KMS-11 (cell line): ENCODE results near the gene PRPS1.

Experiments
- H2AFZ ChIP-seq: fragments of 200-600 bp; sonication (generic); 2 replicates; pipeline ENCODE4 v1.6.1; 2016; ENCODE audit warnings: antibody characterized with exemption, mixed run types, low read depth
- H3K27ac ChIP-seq: fragments of 200-600 bp; sonication (generic); 2 replicates; pipeline ENCODE4 v1.6.1; 2016; ENCODE audit warnings: mild to moderate bottlenecking, mixed run types
- H3K27me3 ChIP-seq: fragments of 200-600 bp; sonication (generic); 2 replicates; pipeline ENCODE4 v1.6.1; 2017; ENCODE audit warnings: mild to moderate bottlenecking, low read depth, mixed run types, moderate library complexity; ENCODE audit not compliant: insufficient read depth
- H3K36me3 ChIP-seq: fragments of 200-600 bp; sonication (generic); 2 replicates; pipeline ENCODE4 v1.6.1; 2017; ENCODE audit warnings: mild to moderate bottlenecking, mixed run types; ENCODE audit not compliant: insufficient read depth
- H3K4me1 ChIP-seq: fragments of 200-600 bp; sonication (generic); 2 replicates; pipeline ENCODE4 v1.6.1; 2016; ENCODE audit warnings: mild to moderate bottlenecking, low read depth, mixed run types; ENCODE audit not compliant: poor library complexity, severe bottlenecking
- H3K4me2 ChIP-seq: fragments of 200-600 bp; sonication (generic); 2 replicates; pipeline ENCODE4 v1.7.0; 2016; ENCODE audit warnings: mild to moderate bottlenecking, mixed run types
- H3K4me3 ChIP-seq: fragments of 200-600 bp; sonication (generic); IDR thresholded peaks from 2 replicates; pipeline ENCODE4 v1.6.1; 2017; ENCODE audit warnings: low read depth, low read length, mixed read lengths; ENCODE audit not compliant: insufficient read depth
- H3K79me2 ChIP-seq: fragments of 200-600 bp; sonication (generic); 2 replicates; pipeline ENCODE4 v1.6.1; 2016; ENCODE audit warnings: low read depth, mixed run types; ENCODE audit not compliant: insufficient read depth
- H3K9ac ChIP-seq: fragments of 200-600 bp; sonication (generic); 2 replicates; pipeline ENCODE4 v1.6.1; 2016; ENCODE audit warnings: mild to moderate bottlenecking, mixed run types
- H4K20me1 ChIP-seq: fragments of 200-600 bp; sonication (generic); 2 replicates; pipeline ENCODE4 v1.6.1; 2016; ENCODE audit warnings: mild to moderate bottlenecking, mixed run types; ENCODE audit not compliant: insufficient read depth
- TF ChIP-seq, protein P1 (sequence below): fragments of 200-600 bp; sonication (generic); conservative IDR thresholded peaks from 2 replicates; pipeline ENCODE4 v1.6.1; 2017; ENCODE audit warnings: low read depth, mild to moderate bottlenecking, antibody characterized with exemption, low read length, moderate library complexity, mixed read lengths

The PRPS1 gene

DNA sequence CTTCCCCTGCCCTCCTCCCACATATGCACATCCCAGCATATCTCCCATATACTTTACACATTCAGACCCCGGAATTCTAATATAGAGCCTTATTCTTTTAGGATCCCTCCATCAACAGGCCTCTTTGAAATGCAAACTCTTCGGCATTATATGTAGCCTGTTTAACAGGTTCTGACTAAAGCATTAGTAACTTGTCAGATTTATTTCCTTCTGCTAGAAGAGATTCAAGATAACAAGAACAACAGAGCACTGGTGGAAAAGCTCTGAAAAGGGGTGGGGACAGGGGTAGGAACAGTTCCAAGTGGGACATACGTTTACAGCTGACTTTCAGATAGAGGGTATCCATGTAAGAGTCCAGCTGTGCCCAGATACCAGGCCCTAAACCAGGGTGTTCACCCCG is 31.7 kb upstream of the PRPS1 start:
- peaks cover 5% of the 10 kb centered on the region for H3K4me1 ChIP-seq
- no peaks in the 10 kb centered on the region for H3K27me3 ChIP-seq
- TF ChIP-seq, protein P1, sequence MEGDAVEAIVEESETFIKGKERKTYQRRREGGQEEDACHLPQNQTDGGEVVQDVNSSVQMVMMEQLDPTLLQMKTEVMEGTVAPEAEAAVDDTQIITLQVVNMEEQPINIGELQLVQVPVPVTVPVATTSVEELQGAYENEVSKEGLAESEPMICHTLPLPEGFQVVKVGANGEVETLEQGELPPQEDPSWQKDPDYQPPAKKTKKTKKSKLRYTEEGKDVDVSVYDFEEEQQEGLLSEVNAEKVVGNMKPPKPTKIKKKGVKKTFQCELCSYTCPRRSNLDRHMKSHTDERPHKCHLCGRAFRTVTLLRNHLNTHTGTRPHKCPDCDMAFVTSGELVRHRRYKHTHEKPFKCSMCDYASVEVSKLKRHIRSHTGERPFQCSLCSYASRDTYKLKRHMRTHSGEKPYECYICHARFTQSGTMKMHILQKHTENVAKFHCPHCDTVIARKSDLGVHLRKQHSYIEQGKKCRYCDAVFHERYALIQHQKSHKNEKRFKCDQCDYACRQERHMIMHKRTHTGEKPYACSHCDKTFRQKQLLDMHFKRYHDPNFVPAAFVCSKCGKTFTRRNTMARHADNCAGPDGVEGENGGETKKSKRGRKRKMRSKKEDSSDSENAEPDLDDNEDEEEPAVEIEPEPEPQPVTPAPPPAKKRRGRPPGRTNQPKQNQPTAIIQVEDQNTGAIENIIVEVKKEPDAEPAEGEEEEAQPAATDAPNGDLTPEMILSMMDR = no peak
- H4K20me1 ChIP-seq = no peaks in the 10 kb centered on the region
- no peak overlapping the region for H3K4me3 ChIP-seq
- no peak overlapping the region for H2AFZ ChIP-seq
- H3K79me2 ChIP-seq = no peaks in the 10 kb centered on the region
- H3K36me3 ChIP-seq = no peaks in the 10 kb centered on the region
- no peak overlapping the region for H3K27ac ChIP-seq
- H3K4me2 ChIP-seq = no peak overlapping the region
- H3K9ac ChIP-seq = no peak overlapping the region

DNA sequence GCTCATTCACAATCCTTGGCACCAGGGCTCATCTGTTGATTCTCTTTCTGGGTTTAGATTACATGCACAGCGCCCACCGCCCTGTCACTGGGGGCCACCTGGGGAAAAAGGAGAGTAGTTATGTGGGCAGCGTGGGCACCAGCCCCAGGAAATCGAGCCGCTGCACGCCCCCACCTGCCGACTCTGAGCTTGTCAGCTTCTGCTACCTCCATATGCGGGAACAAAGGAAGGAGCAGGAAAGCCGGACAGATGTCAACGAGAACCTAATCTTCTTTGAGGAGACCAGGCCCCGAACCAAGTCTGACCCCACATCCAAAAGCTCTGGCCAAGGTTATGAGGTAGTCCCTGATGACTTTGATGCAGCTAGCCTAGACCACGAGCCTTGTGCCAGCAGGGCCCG is 31.0 kb upstream of the PRPS1 start:
- H3K79me2 ChIP-seq = no peaks in the 10 kb centered on the region
- H3K36me3 ChIP-seq = no peaks in the 10 kb centered on the region
- no peak overlapping the region for H3K9ac ChIP-seq
- H2AFZ ChIP-seq = no peak overlapping the region
- no peaks in the 10 kb centered on the region for H4K20me1 ChIP-seq
- TF ChIP-seq, protein P1 = no peak
- H3K27ac ChIP-seq = no peak overlapping the region
- H3K27me3 ChIP-seq = no peaks in the 10 kb centered on the region
- H3K4me1 ChIP-seq = peaks cover 5% of the 10 kb centered on the region
- no peak overlapping the region for H3K4me2 ChIP-seq
- H3K4me3 ChIP-seq = no peak overlapping the region

DNA sequence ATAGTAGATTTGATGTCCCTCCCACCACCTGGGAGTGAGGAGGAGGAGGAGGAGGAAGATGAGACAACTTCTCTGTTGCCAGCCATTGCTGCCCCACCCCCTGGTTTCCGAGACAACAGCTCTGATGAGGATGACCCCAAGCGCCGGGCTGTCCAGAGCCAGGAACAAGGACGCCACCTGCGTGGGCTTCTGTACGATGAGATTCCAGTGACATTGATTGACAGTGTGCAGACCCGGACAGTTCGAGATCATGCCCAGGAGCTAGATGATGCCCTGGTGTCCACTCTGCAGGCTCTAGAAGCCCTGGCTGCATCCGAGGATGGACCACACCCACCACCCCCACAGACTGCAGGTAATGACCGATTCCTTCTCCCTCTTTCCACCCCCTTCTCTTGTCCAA is 30.5 kb upstream of the PRPS1 start:
- Histone ChIP-seq H3K9ac (no peak overlapping the region), H4K20me1 (no peaks in the 10 kb centered on the region), H3K36me3 (no peaks in the 10 kb centered on the region), H3K4me2 (no peak overlapping the region), H3K27ac (no peak overlapping the region), H3K79me2 (no peaks in the 10 kb centered on the region), H3K4me3 (no peak overlapping the region), H3K27me3 (no peaks in the 10 kb centered on the region), H2AFZ (no peak overlapping the region), H3K4me1 (peaks cover 5% of the 10 kb centered on the region)
- TF ChIP-seq, protein P1 = no peak

DNA sequence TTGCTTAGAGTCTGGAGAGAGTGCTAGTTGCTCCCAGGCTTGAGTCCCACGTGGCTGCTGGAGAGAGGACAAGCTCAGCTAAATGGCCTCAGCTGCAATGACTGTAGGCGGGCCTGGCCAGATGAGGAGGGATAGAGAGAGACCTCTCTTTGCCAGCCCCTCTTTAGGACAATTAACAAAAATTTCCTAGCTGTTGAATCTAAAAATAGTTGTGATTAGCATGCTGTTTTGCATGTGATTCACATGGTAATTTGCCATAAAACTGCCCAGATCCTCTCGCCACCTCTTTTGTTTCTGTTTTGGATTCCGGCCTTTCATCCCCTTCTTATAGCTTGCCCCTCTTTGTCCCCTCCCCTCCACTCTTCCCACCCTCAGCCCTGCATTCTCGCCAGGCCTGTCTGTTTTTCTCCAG is 28.9 kb upstream of the PRPS1 start:
- H3K4me3 ChIP-seq = no peak overlapping the region

More for the DNA sequence above, 28.9 kb upstream of the PRPS1 start:
- Histone ChIP-seq H2AFZ (no peak overlapping the region), H3K27ac (no peak overlapping the region), H3K79me2 (no peaks in the 10 kb centered on the region), H3K27me3 (no peaks in the 10 kb centered on the region), H3K36me3 (no peaks in the 10 kb centered on the region), H3K9ac (no peak overlapping the region), H3K4me1 (no peaks in the 10 kb centered on the region), H4K20me1 (no peaks in the 10 kb centered on the region), H3K4me2 (no peak overlapping the region)
- TF ChIP-seq, protein P1 = no peak
